Prostate gland (tissue), 2 donors: ENCODE data around the gene NGRN.

ENCODE experiments used
- POLR2A ChIP-seq: fragments of 450-650 bp; IDR thresholded peaks from one replicate; pipeline ENCODE4 v1.6.1; 2016; ENCODE audit warnings: antibody characterized with exemption, mild to moderate bottlenecking
- POLR2AphosphoS5 ChIP-seq: sonication (generic); formaldehyde crosslinking; IDR thresholded peaks from one replicate; pipeline ENCODE4 v1.6.1; 2017; ENCODE audit warnings: antibody characterized with exemption
- TF ChIP-seq, protein P1 (sequence below), 4 experiments: fragments of 200-600 bp in 2 of 4; fragments of 450-650 bp in 2 of 4; sonication (generic) in 2 of 4; IDR thresholded peaks; 1 replicate in 3 of 4; 2 replicates in 1 of 4; pipeline ENCODE4 v1.5.1; 2016 to 2019; ENCODE audit warnings: antibody characterized with exemption in 4 of 4, mild to moderate bottlenecking in 2 of 4, moderate library complexity in 2 of 4

DNA sequence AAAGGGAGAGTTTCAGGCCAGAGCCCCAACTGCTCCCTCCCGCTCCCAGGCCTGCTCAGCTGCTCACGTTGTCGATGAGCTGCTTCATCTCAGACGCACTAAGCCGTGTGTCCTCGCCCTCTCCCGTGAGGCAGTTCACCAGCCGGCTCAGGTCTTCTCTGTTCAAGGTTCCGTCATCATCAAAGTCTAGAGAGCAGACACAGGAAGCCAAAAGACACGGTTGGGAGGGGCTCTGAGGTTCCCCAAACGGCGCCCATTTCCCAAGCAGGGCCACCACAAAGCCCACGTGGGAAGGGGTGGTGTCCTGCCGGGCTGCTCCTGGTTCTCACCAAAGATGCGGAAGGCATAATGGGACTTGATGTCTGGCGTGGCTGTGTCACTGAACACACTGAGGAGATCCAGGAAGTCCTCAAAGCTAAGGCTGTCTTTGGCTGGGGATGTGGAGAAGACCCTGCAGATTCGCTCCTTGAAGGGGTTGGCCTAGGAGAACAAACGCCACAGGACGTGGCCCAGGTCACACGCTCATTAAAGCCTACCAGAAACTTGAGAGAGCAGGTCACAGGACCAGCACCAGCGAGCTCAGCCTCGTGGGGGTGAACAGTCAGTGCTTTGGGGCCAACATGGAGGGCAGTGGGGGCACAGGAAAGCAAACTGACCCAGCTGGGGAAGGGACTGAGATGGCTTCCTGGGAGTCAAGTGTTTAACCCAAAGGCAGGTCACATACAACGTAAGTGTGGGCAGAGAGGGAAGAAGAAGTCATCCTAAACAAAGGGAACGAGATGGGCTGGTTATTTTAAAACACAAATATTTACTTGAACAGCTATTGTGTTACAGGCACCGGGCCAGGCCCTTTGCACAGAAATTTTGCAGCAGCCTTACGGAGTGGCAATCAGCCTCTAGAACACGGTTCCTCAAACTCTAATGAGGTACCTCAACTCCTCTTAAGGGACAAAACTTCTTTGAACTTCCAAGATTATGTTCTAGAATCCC is 34.1 kb upstream of the NGRN start:
- TF ChIP-seq, protein P1, sequence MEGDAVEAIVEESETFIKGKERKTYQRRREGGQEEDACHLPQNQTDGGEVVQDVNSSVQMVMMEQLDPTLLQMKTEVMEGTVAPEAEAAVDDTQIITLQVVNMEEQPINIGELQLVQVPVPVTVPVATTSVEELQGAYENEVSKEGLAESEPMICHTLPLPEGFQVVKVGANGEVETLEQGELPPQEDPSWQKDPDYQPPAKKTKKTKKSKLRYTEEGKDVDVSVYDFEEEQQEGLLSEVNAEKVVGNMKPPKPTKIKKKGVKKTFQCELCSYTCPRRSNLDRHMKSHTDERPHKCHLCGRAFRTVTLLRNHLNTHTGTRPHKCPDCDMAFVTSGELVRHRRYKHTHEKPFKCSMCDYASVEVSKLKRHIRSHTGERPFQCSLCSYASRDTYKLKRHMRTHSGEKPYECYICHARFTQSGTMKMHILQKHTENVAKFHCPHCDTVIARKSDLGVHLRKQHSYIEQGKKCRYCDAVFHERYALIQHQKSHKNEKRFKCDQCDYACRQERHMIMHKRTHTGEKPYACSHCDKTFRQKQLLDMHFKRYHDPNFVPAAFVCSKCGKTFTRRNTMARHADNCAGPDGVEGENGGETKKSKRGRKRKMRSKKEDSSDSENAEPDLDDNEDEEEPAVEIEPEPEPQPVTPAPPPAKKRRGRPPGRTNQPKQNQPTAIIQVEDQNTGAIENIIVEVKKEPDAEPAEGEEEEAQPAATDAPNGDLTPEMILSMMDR (IDR thresholded peaks at IDR 0.05), result no peak
- peak; percentile 3 for TF ChIP-seq POLR2A
- TF ChIP-seq POLR2AphosphoS5, result peak; percentile 72
